MM.1S (cell line): ENCODE measurements around the gene PITPNM1.

Source experiments
- DNase-seq: peaks from one replicate; pipeline ENCODE4 v3.0.0-alpha.2; 2015
- H2AFZ ChIP-seq: fragments of 300-600 bp; sonication (generic); 2 replicates; pipeline ENCODE4 v1.6.0; 2016; ENCODE audit warnings: antibody characterized with exemption, low read length
- H3F3A ChIP-seq: fragments of 300-600 bp; sonication (generic); 2 replicates; pipeline ENCODE4 v1.6.1; 2016; ENCODE audit warnings: mild to moderate bottlenecking, antibody characterized with exemption, low read length, moderate library complexity, mixed read lengths; ENCODE audit not compliant: insufficient read depth
- H3K27ac ChIP-seq: fragments of 300-600 bp; sonication (generic); 2 replicates; pipeline ENCODE4 v1.5.1; 2016; ENCODE audit warnings: mild to moderate bottlenecking, low read length
- H3K27me3 ChIP-seq: fragments of 300-600 bp; sonication (generic); replicated peaks from 2 replicates; pipeline ENCODE4 v1.6.0; 2016; ENCODE audit warnings: low read length; ENCODE audit not compliant: insufficient read depth
- H3K36me3 ChIP-seq: fragments of 300-600 bp; sonication (generic); replicated peaks from 2 replicates; pipeline ENCODE4 v1.6.1; 2016; ENCODE audit warnings: mild to moderate bottlenecking, low read length, mixed read lengths; ENCODE audit not compliant: insufficient read depth
- H3K4me1 ChIP-seq: fragments of 300-600 bp; sonication (generic); 2 replicates; pipeline ENCODE4 v1.6.1; 2016; ENCODE audit warnings: low read length, mixed read lengths
- H3K4me2 ChIP-seq: fragments of 300-600 bp; sonication (generic); 2 replicates; pipeline ENCODE4 v1.6.0; 2016; ENCODE audit warnings: low read depth, low read length
- H3K4me3 ChIP-seq: fragments of 300-600 bp; sonication (generic); 2 replicates; pipeline ENCODE4 v1.5.1; 2016; ENCODE audit warnings: low read length, mixed read lengths
- H3K79me2 ChIP-seq: fragments of 300-600 bp; sonication (generic); 2 replicates; pipeline ENCODE4 v1.6.1; 2016; ENCODE audit warnings: mixed run types, low read length, mixed read lengths
- H3K9ac ChIP-seq: fragments of 300-600 bp; sonication (generic); 2 replicates; pipeline ENCODE4 v1.6.1; 2016; ENCODE audit warnings: low read length, mixed read lengths
- H3K9me2 ChIP-seq: fragments of 300-600 bp; sonication (generic); replicated peaks from 2 replicates; pipeline ENCODE4 v1.6.1; 2016; ENCODE audit warnings: mild to moderate bottlenecking, low read length, mixed read lengths; ENCODE audit not compliant: insufficient read depth
- H3K9me3 ChIP-seq: fragments of 300-600 bp; sonication (generic); replicated peaks from 2 replicates; pipeline ENCODE4 v1.6.1; 2016; ENCODE audit warnings: mild to moderate bottlenecking, low read length, mixed read lengths; ENCODE audit not compliant: insufficient read depth
- H4K20me1 ChIP-seq: fragments of 300-600 bp; sonication (generic); 2 replicates; pipeline ENCODE4 v1.6.1; 2016; ENCODE audit warnings: mild to moderate bottlenecking, low read length, moderate library complexity, mixed read lengths; ENCODE audit not compliant: insufficient read depth
- EZH2 ChIP-seq: fragments of 300-600 bp; sonication (generic); optimal IDR thresholded peaks from 2 replicates; pipeline ENCODE3; 2017; ENCODE audit warnings: low read depth, mild to moderate bottlenecking, antibody characterized with exemption, low read length, mixed read lengths
- EZH2phosphoT487 ChIP-seq: fragments of 300-600 bp; sonication (generic); IDR thresholded peaks from 2 replicates; pipeline ENCODE4 v1.6.1; 2018; ENCODE audit warnings: antibody characterized with exemption, low read length
- TF ChIP-seq, protein P1 (sequence below): fragments of 300-600 bp; sonication (generic); IDR thresholded peaks from 2 replicates; pipeline ENCODE4 v1.5.1; 2016; ENCODE audit warnings: antibody characterized with exemption, low read length, mixed read lengths

The PITPNM1 gene

DNA sequence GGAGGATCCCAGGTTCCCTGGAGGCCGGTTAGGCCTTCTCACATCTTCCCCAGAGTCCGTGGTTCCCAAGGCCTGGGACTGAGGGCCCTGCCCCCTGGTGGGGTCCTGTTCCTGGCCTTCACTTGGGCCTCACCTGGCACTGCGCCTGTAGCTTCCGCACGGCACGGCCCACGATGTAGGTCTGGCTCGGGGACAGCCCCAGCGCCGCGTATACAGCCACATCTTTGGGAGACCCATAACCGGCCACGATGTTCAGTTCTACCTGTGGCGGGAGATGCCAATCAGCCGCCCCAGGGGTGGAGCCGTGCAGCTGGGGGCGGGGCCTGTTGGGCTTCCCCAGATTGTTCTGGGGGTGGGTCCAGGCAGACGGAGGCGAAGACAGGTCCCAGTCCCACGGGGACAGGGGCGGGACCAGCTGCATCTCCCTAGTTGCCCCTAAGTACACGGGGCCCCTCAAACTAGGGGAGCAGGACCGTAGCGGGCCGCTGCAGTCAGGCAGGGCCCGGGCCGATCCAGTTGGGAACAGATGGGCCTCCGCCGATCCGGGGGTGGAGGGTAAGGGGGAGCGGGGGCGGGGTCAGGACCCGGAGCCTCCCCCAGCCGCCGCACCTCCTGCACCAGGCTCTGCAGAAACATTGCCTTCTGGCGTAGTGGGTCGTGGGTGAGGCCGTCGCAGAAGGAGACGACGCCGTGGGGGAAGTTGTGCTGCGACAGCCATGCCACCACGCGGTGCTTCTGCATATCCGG, 12.2 kb downstream of the PITPNM1 start:
- H3K9ac ChIP-seq = no peak overlapping the region
- no peak overlapping the region for H3K27ac ChIP-seq
- H3K4me1 ChIP-seq = no peaks in the 10 kb centered on the region
- no peaks in the 10 kb centered on the region for H3K36me3 ChIP-seq
- TF ChIP-seq EZH2 (no peak), EZH2phosphoT487 (no peak)
- TF ChIP-seq, protein P1, sequence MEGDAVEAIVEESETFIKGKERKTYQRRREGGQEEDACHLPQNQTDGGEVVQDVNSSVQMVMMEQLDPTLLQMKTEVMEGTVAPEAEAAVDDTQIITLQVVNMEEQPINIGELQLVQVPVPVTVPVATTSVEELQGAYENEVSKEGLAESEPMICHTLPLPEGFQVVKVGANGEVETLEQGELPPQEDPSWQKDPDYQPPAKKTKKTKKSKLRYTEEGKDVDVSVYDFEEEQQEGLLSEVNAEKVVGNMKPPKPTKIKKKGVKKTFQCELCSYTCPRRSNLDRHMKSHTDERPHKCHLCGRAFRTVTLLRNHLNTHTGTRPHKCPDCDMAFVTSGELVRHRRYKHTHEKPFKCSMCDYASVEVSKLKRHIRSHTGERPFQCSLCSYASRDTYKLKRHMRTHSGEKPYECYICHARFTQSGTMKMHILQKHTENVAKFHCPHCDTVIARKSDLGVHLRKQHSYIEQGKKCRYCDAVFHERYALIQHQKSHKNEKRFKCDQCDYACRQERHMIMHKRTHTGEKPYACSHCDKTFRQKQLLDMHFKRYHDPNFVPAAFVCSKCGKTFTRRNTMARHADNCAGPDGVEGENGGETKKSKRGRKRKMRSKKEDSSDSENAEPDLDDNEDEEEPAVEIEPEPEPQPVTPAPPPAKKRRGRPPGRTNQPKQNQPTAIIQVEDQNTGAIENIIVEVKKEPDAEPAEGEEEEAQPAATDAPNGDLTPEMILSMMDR = no peak
- peaks cover 11% of the 10 kb centered on the region; the same call in 1 of the 2 replicates for H3K27me3 ChIP-seq
- H3F3A ChIP-seq = no peaks in the 10 kb centered on the region
- no peak overlapping the region for H2AFZ ChIP-seq
- H3K4me2 ChIP-seq = no peak overlapping the region
- no peaks in the 10 kb centered on the region for H3K9me3 ChIP-seq
- no peaks in the 10 kb centered on the region for H3K9me2 ChIP-seq
- H3K4me3 ChIP-seq = no peak overlapping the region
- no peaks in the 10 kb centered on the region for H3K79me2 ChIP-seq
- DNase-seq = no peak
- no peaks in the 10 kb centered on the region for H4K20me1 ChIP-seq

DNA sequence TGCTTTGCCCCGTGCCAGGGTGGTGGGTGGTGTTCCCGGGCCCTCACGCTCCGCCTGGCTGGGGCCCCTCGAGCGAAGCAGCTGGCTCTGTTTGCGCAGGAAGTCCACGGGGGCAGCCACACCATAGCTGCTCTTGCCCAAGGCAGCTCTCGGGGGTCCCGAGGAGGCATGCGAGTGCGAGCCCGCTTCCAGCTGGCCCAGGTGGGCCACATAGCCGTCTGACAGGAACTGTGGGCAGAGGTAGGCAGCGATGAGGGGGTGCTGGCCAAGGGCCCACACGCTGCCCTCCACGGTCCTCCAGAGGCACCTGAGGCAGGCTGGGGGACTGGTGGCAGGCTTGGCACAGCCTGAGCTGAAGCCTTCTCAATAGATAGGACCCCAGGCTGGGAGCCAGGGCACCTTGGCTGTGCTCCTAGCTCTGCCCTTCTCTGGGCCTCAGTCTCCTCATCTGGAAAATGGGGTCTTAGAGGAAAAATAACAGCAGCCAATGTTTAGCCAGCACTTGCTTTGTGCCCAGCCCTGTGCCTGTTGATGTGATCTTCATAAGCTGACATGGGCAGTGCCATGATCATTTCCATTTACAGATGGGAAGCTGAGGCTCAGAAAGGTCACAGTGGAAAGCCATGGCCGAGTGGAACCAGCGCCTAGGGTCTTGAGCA, 13.0 kb downstream of the PITPNM1 start:
- Histone ChIP-seq H3K27me3 (peaks cover 4% of the 10 kb centered on the region; the same call in 1 of the 2 replicates), H3F3A (no peaks in the 10 kb centered on the region), H3K79me2 (no peaks in the 10 kb centered on the region), H3K36me3 (no peaks in the 10 kb centered on the region), H3K4me1 (no peaks in the 10 kb centered on the region), H3K9ac (no peak overlapping the region), H2AFZ (no peak overlapping the region), H3K9me2 (no peaks in the 10 kb centered on the region), H3K27ac (no peak overlapping the region), H3K9me3 (no peaks in the 10 kb centered on the region), H3K4me3 (no peak overlapping the region), H3K4me2 (no peak overlapping the region), H4K20me1 (no peaks in the 10 kb centered on the region)
- DNase-seq = no peak
- TF ChIP-seq, protein P1 = no peak
- TF ChIP-seq EZH2phosphoT487 (no peak), EZH2 (no peak)

DNA sequence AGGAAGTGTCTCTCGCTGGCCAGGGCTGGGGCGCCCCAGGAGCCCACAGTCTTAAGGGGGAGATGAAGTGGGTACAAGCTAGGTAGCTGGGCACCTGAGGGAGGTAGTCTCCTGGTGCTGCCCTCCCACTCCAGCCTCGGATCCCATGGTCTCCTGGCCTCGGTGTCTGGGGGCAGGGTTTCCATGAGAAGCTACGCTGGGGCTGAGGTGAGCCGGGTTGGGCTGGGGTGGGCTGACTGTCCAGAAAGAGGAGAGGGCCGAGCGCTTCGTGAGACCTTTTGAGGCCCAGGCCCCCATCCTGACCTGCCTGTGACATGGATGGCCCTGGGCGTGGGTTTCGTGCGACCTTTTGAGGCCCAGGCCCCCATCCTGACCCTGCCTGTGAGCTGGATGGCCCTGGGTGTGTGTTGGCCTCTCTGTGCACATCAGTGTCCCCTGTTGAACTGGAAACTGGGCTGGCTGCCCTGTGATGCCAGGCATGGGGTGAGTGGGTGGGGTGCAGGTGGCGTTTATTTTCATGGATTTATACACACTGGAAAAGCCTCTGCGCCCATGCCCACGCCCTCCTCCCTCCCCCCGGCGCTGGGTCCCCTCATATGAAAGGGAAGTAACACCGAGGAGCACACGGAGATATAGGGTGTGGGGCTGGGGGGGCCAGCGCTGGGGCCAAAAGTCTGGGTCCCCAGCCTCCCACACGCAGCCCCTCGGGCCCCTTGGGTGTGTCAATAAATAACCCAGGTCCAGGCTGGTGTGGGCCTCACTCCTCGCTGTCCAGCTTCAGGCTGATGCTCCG, 13.7 kb downstream of the PITPNM1 start:
- H4K20me1 ChIP-seq = no peaks in the 10 kb centered on the region
- DNase-seq = no peak
- H3K4me1 ChIP-seq = peaks cover 4% of the 10 kb centered on the region

More for the DNA sequence above, 13.7 kb downstream of the PITPNM1 start:
- no peaks in the 10 kb centered on the region for H3K9me2 ChIP-seq
- no peak overlapping the region for H3K9ac ChIP-seq
- H3K9me3 ChIP-seq = no peaks in the 10 kb centered on the region
- TF ChIP-seq, protein P1 = no peak
- TF ChIP-seq EZH2 (no peak), EZH2phosphoT487 (no peak)
- no peak overlapping the region for H2AFZ ChIP-seq
- no peaks in the 10 kb centered on the region for H3F3A ChIP-seq
- H3K36me3 ChIP-seq = no peaks in the 10 kb centered on the region
- peaks cover 5% of the 10 kb centered on the region for H3K79me2 ChIP-seq
- H3K27me3 ChIP-seq = no peaks in the 10 kb centered on the region
- H3K27ac ChIP-seq = no peak overlapping the region
- no peak overlapping the region for H3K4me3 ChIP-seq
- H3K4me2 ChIP-seq = no peak overlapping the region
